SK-N-SH treated with all-trans-retinoic acid at 6 μM for 48 hours (cell line): Measurements from ENCODE around the gene RALGAPB.
A peak's percentile ranks its signal among the peaks of the same experiment; 100 is the strongest.

Source experiments
- ATAC-seq: fragments of 200-7000 bp; cut with Tn5 transposase; 3 replicates; pipeline ENCODE4 v1.9.1; 2020; ENCODE audit warnings: mild to moderate bottlenecking, moderate library complexity
- ARNTL ChIP-seq: fragments of 450-650 bp; formaldehyde crosslinking; IDR thresholded peaks from 2 replicates; pipeline ENCODE4 v1.5.0; 2020; ENCODE audit warnings: low read depth, mild to moderate bottlenecking, moderate library complexity, borderline replicate concordance
- CREB5 ChIP-seq: fragments of 250-450 bp; sonication (Bioruptor Pico); IDR thresholded peaks from 2 replicates; pipeline ENCODE4 v1.5.1; 2020; ENCODE audit warnings: low read depth, mild to moderate bottlenecking, moderate library complexity
- CSDC2 ChIP-seq: fragments of 250-450 bp; sonication (Bioruptor Pico); IDR thresholded peaks from 2 replicates; pipeline ENCODE4 v1.5.0; 2020; ENCODE audit warnings: mild to moderate bottlenecking, moderate library complexity
- ESRRG ChIP-seq: fragments of 250-450 bp; sonication (Bioruptor Pico); IDR thresholded peaks from 2 replicates; pipeline ENCODE4 v1.6.1; 2021; ENCODE audit warnings: mild to moderate bottlenecking
- GLIS3 ChIP-seq: fragments of 250-450 bp; sonication (Bioruptor Pico); IDR thresholded peaks from 2 replicates; pipeline ENCODE4 v1.5.0; 2020; ENCODE audit warnings: mild to moderate bottlenecking, moderate library complexity
- OSR1 ChIP-seq: fragments of 250-450 bp; sonication (Bioruptor Pico); IDR thresholded peaks from 2 replicates; pipeline ENCODE4 v1.8.0; 2022; ENCODE audit warnings: moderate library complexity, mild to moderate bottlenecking, inconsistent platforms
- POU6F1 ChIP-seq: fragments of 250-450 bp; sonication (Bioruptor Pico); IDR thresholded peaks from 2 replicates; pipeline ENCODE4 v1.8.0; 2021; ENCODE audit warnings: low read depth, mild to moderate bottlenecking, moderate library complexity, borderline replicate concordance
- PPARA ChIP-seq: fragments of 250-450 bp; sonication (Bioruptor Pico); IDR thresholded peaks from 2 replicates; pipeline ENCODE4 v1.5.0; 2020; ENCODE audit warnings: mild to moderate bottlenecking, borderline replicate concordance
- RARB ChIP-seq: fragments of 250-450 bp; sonication (Bioruptor Pico); IDR thresholded peaks from 2 replicates; pipeline ENCODE4 v1.8.0; 2021; ENCODE audit warnings: mild to moderate bottlenecking, moderate library complexity
- SNAI2 ChIP-seq: fragments of 250-450 bp; sonication (Bioruptor Pico); IDR thresholded peaks from 2 replicates; pipeline ENCODE4 v1.5.0; 2020; ENCODE audit warnings: mild to moderate bottlenecking, moderate library complexity
- TCF4 ChIP-seq: fragments of 250-450 bp; sonication (Bioruptor Pico); IDR thresholded peaks from 2 replicates; pipeline ENCODE4 v1.8.0; 2021; ENCODE audit warnings: mild to moderate bottlenecking, moderate library complexity, borderline replicate concordance
- TOX ChIP-seq: fragments of 250-450 bp; sonication (Bioruptor Pico); IDR thresholded peaks from 2 replicates; pipeline ENCODE4 v1.8.0; 2021; ENCODE audit warnings: mild to moderate bottlenecking, moderate library complexity, borderline replicate concordance
- TSHZ2 ChIP-seq: fragments of 250-450 bp; sonication (Bioruptor Pico); IDR thresholded peaks from 2 replicates; pipeline ENCODE4 v1.5.0; 2020; ENCODE audit warnings: mild to moderate bottlenecking, moderate library complexity
- ZC3H10 ChIP-seq: fragments of 250-450 bp; sonication (Bioruptor Pico); IDR thresholded peaks from 2 replicates; pipeline ENCODE4 v1.5.1; 2021; ENCODE audit warnings: mild to moderate bottlenecking, moderate library complexity
- ZFP3 ChIP-seq: fragments of 250-450 bp; sonication (Bioruptor Pico); IDR thresholded peaks from 2 replicates; pipeline ENCODE4 v1.5.0; 2020; ENCODE audit warnings: mild to moderate bottlenecking, moderate library complexity
- ZFP30 ChIP-seq: fragments of 450-650 bp; formaldehyde crosslinking; IDR thresholded peaks from 2 replicates; pipeline ENCODE4 v1.5.0; 2022; ENCODE audit warnings: mild to moderate bottlenecking, moderate library complexity
- ZNF565 ChIP-seq: fragments of 450-650 bp; formaldehyde crosslinking; conservative IDR thresholded peaks from 2 replicates; pipeline ENCODE4 v1.5.0; 2020; ENCODE audit warnings: low read depth, mild to moderate bottlenecking, moderate library complexity
- ZNF70 ChIP-seq: fragments of 450-650 bp; formaldehyde crosslinking; IDR thresholded peaks from 2 replicates; pipeline ENCODE4 v1.5.0; 2020; ENCODE audit warnings: mild to moderate bottlenecking, moderate library complexity
- ZNF8 ChIP-seq: fragments of 450-650 bp; formaldehyde crosslinking; IDR thresholded peaks from 2 replicates; pipeline ENCODE4 v1.5.0; 2020; ENCODE audit warnings: mild to moderate bottlenecking, moderate library complexity
- TF ChIP-seq, protein P1 (sequence below): fragments of 250-450 bp; sonication (Bioruptor Pico); IDR thresholded peaks from 2 replicates; pipeline ENCODE4 v1.5.1; 2021; ENCODE audit warnings: mild to moderate bottlenecking, moderate library complexity
- TF ChIP-seq, protein P2 (sequence below): fragments of 250-450 bp; sonication (Bioruptor Pico); IDR thresholded peaks from 2 replicates; pipeline ENCODE4 v1.8.0; 2020; ENCODE audit warnings: mild to moderate bottlenecking, moderate library complexity, borderline replicate concordance

RALGAPB gene

DNA sequence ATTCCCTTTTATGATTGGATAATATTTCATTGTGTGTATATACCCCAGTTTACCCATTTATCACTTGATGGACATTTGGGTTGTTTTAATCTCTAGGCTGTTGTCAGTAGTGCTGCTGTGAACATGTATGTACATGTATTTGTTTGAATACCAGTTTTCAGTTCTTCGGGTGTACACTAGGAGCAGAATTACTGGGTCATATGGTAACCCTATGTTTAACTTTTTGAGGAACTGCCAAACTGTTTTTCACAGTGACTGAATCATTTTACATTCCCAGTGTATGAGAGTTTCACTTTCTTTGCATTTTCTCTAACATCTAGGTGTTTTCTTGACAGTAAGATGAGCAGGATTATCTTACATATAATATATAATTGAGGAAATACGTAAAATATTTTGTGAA, 63.7 kb downstream of the RALGAPB start:
- TF ChIP-seq ZFP30 (CRISPR knock-in tag) (no peak), ZNF565 (CRISPR knock-in tag) (no peak), CREB5 (CRISPR knock-in tag) (no peak)
- no peak for ATAC-seq

- no peak for ATAC-seq
- TF ChIP-seq TSHZ2 (no peak), CREB5 (CRISPR knock-in tag) (no peak), ZC3H10 (CRISPR knock-in tag) (no peak), TCF4 (no peak), ZFP30 (CRISPR knock-in tag) (no peak), ARNTL (CRISPR knock-in tag) (no peak), RARB (CRISPR knock-in tag) (no peak), GLIS3 (CRISPR knock-in tag) (no peak), ZNF565 (CRISPR knock-in tag) (no peak), OSR1 (CRISPR knock-in tag) (no peak), CSDC2 (CRISPR knock-in tag) (no peak), ZFP3 (CRISPR knock-in tag) (no peak), POU6F1 (CRISPR knock-in tag) (no peak)
- TF ChIP-seq, protein P1, sequence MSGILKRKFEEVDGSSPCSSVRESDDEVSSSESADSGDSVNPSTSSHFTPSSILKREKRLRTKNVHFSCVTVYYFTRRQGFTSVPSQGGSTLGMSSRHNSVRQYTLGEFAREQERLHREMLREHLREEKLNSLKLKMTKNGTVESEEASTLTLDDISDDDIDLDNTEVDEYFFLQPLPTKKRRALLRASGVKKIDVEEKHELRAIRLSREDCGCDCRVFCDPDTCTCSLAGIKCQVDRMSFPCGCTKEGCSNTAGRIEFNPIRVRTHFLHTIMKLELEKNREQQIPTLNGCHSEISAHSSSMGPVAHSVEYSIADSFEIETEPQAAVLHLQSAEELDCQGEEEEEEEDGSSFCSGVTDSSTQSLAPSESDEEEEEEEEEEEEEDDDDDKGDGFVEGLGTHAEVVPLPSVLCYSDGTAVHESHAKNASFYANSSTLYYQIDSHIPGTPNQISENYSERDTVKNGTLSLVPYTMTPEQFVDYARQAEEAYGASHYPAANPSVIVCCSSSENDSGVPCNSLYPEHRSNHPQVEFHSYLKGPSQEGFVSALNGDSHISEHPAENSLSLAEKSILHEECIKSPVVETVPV (CRISPR knock-in tag), result no peak
These were observed 64.5 kb downstream of the RALGAPB start for GRCh38 chr20:38537176-38537575.

GRCh38 chr20:38538789-38539188, 66.1 kb downstream of the RALGAPB start:
- no peak for ATAC-seq
- TF ChIP-seq ARNTL (CRISPR knock-in tag) (no peak), ZNF8 (peak; percentile 81)

DNA sequence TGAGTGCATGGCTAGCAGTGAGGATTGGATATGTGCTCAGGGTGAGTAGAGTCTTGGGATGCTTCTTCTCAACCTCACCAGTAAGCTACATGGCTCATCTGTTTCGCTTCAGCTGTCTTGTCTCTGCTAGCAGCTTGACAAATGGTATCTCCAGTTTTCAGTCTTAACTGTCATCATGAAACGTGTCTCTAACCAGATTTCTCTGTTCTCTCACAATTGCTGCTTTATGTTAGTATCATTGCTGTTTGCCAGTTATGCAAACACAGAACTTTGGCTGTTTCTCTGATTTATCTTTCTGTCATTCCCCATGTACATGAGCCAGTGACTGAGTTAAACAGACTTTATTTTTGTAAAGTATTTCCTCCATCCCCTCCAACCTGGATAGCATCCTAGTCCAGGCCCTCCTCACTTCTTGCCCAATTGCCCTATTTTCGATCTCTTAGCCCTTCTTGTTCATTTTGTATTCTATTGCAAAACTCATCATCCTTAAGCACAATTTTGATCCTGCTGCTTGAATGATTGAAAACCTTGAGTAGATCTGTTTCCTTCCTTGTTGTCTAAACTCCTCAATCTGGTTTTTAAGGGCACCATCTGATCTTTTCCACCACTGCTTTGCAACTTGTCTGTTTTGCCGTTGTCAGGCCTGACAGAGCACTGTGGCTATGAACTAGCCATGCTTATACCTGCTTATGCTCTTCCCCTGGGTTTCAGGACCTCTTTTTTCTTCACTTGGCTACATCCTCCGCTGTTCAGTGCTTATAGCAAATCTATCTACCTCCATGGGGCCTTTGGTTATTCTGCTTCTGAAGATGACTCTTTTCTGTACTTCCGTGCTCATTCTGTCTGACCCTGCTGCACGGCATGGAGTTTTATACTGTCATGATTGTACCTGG, 70.6 kb downstream of the RALGAPB start:
- TF ChIP-seq ARNTL (CRISPR knock-in tag), result no peak
- TF ChIP-seq ZFP3 (CRISPR knock-in tag), result no peak
- TF ChIP-seq ZNF8, result no peak
- TF ChIP-seq ZFP30 (CRISPR knock-in tag), result no peak
- ATAC-seq, result no peak

GRCh38 chr20:38545771-38546170, 73.1 kb downstream of the RALGAPB start:
- ATAC-seq, result no peak
- TF ChIP-seq ZFP30 (CRISPR knock-in tag) (no peak), ARNTL (CRISPR knock-in tag) (no peak), ZNF565 (CRISPR knock-in tag) (no peak), ZNF70 (CRISPR knock-in tag) (no peak), ZC3H10 (CRISPR knock-in tag) (no peak), SNAI2 (CRISPR knock-in tag) (no peak), PPARA (no peak), TOX (CRISPR knock-in tag) (no peak), CSDC2 (CRISPR knock-in tag) (no peak), TCF4 (no peak), ESRRG (no peak)
- TF ChIP-seq, protein P2, sequence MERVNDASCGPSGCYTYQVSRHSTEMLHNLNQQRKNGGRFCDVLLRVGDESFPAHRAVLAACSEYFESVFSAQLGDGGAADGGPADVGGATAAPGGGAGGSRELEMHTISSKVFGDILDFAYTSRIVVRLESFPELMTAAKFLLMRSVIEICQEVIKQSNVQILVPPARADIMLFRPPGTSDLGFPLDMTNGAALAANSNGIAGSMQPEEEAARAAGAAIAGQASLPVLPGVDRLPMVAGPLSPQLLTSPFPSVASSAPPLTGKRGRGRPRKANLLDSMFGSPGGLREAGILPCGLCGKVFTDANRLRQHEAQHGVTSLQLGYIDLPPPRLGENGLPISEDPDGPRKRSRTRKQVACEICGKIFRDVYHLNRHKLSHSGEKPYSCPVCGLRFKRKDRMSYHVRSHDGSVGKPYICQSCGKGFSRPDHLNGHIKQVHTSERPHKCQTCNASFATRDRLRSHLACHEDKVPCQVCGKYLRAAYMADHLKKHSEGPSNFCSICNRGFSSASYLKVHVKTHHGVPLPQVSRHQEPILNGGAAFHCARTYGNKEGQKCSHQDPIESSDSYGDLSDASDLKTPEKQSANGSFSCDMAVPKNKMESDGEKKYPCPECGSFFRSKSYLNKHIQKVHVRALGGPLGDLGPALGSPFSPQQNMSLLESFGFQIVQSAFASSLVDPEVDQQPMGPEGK (CRISPR knock-in tag), result no peak
- TF ChIP-seq, protein P1 (CRISPR knock-in tag), result no peak
